ENCODE measurements around the gene TMC1.
"Not testable (repeated sequence)": the region's sequence is repeated elsewhere in the genome, so short reads cannot be mapped to it uniquely, and the experiment has no call there.

TMC1 gene

DNA sequence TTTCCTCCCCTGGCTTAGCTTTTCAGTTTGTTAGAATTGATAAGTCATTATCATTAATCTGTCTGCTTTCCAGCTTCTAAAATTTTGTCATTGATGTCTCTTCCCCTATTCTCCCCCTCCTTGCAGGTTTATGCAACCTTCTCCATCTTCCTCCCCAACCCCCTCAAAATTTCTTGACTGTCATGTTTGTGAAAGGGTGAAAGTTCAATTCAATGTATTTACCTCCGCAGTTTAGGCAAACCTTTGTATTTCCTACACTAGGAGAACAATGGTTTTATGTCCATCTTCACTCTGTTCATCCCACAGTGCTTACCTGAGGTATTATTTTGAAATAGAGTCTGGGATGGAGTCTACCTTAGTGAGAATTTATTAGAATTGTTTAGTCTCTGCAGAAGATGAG lies 313.6 kb downstream of the TMC1 start:
- DNase-seq = no peak

DNA sequence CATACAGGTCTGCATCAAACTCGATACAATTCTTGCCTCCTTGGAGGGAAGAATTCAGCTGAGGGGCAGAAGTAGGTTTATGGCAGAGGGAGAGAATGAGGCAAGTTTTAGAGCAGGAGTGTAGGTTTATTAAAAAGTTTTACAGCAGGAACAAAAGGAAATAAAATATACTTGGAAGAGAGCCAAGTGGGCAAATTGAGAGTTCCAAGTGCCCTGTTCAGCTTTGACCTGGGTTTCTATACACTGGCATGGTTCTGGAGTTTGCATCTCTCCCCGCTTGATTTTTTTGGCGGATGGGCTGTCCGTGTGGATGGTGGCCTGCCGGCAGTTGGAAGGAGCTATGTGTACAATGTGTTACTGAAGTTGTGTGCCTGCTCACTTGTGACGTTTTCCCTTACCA lies 315.4 kb downstream of the TMC1 start:
- no peak for DNase-seq

DNA sequence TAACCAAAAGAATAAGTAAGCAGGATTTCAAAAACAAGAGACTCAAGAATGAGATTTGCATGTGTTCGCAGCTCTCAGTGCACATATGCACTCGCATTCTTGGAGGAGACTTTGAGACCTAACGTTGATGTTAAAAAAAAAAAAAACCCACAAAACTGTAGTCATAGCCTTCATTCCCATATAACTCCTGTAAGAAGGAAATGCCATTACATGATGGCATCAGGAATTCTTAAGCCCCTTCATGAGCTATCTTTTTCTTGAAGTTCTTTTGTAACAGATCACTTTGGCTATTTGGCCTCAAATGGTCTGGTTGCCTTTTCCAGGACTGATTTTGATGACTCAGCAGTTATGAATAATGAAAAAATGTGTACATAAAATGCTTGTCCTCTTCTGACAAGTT lies 317.7 kb downstream of the TMC1 start:
- no peak for DNase-seq

DNA sequence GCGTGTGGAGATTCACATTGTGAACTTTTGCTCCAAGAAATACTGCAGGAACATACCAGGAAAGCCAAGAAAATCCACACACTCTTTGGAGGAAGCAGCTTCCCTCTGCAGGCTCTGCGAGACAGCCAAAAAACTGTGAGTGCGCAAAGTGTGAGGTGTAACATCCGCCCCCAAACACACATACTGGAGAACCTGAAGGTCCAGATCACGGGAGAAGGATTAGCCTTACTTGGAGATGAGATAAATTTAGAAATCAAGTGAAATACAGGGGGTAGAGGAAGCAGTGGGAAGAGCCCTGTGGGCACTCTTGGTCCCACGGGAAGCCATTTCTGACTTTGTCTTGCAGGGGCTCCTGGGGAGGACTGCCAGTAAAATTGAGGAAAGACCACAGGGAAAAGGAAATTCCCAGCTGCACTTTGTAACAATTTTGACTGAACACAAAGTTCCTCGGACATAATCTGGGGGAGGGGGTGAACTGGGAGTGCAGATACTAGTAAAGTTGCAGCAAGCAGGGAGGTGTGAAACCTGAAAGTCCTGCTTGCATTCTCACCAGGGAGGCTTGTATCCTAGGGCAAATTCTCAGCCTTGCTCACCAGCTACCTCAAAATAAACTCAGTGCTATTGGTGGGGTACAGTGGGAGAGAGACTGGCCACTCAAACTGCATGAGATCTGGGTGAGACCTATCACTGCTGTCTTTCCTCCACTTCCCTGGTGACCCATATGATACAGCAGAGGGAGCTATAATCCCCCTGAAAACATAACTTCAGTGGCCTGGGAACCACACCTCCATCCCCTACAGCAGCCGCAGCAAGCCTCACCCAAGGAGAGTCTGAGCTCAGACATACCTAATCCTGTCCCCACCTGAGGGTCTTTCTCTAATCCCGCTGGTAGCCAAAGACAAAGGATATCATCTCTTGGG lies 322.4 kb downstream of the TMC1 start:
- DNase-seq = no peak

DNA sequence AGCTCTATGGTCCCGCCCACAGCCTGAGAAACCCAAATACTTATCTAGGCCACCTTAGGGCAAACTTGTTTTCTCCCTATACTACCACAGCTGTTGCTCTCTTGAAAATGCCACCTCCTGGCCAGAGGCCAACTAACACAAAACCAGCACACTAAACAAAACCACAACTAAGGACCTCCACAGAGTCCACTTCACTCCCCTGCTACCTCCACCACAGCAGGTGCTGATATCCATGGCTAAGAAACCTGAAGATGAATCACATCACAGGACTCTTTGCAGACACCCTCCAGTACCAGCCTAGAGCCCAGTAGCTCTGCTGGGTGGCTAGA lies 323.0 kb downstream of the TMC1 start:
- no peak for DNase-seq

DNA sequence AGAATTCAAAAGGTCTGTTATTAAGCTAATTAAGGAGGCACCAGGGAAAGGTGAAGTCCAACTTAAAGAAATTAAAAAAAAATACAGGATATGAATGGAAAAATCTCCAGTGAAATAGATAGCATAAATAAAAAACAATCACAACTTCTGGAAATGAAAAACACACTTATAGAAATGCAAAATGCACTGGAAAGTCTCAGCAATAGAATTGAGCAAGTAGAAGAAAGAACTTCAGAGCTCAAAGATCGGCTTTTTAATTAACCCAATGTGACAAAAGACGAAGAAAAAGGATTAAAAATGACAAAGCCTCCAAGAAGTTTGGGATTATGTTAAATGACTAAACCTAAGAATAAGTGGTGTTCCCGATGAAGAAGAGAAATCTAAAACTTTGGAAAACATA lies 323.6 kb downstream of the TMC1 start:
- DNase-seq = not testable (repeated sequence)

DNA sequence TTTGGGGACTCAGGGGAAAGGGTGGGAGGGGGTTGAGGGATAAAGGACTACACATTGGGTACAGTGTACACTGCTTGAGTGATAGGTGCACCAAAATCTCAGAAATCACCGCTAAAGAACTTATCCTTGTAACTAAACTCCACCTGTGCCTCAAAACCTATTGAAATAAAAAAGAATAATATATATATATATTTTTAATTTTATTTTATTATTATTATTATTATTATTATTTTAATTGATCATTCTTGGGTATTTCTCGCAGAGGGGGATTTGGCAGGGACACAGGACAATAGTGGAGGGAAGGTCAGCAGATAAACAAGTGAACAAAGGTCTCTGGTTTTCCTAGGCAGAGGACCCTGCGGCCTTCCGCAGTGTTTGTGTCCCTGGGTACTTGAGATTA lies 328.8 kb downstream of the TMC1 start:
- not testable (repeated sequence) for DNase-seq

DNA sequence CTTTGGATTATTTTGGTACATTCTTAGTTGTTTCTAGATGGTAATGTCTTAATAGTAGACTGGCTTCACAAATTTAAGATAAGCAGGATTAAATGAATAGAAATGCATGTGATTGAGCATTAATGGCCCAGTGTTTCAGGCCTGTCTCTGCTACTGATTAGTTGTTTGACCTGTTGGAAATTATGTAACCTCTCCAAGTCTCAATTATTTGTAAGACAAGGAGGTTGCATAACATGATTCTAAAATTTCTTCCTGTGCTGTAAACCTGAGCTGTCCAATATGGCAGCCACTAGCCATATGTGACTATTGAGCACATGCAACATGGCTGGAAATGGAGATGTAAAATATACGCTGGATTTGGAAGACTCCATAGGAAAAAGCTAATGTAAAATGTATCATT lies 333.9 kb downstream of the TMC1 start:
- no peak for DNase-seq

DNA sequence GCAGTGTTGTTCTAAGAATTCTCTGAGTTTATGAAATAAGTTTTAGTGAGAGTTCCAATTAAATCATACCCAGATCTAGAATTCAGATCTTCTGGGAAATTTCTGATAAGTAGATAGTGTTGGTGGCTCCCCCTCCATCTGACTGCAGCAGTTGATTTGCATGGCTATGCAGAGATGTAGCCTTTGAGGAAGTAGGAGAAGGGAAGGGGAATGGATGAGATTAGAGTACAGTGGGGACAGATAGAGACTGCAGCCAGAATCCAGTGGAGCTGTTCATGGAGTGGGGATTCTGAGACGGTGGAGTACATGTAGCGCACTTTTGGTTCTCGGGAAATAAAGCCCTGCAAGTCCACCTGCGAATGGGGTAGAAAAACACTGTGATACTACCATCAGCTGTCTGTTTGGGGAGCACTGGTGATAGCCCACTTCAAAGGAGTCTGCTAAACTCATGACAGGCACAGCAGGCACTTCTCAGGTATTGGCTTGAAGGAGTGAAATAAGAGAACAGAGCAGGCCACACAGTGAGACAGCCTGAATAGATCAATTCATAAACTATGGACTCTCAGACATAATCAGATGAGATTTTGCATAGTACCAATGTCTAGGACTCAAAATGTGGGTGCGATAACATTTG lies 334.6 kb downstream of the TMC1 start:
- DNase-seq = no peak

DNA sequence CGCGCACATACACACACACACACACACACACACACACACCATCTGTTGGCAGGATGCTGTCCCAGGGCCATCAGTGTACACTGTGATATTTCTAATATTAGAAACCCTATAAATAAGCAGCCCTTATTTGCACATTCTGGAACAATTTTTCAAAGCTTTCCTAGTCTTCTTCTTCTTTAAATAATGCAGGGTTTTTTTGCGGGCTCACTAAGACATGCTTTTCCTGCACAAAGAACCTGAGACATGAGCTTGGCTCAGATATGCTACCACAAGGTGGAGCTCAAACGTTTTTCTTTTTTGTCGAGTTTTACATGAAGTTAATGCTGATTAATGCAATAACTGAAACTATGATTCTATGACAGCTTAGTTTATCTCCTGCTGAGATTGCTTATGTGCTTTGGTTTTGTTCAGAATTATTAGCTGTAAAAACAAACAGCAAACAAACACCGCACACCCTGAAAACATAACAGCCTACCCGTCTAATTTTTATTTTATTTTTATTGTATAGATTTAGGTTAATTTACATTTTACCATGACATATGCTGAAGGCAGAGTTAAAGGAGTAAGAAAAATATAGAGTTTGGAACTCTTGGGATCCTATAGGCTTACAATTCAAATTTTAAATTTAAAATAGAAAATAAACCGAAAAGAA lies 335.7 kb downstream of the TMC1 start:
- peak; percentile 13 for DNase-seq

DNA sequence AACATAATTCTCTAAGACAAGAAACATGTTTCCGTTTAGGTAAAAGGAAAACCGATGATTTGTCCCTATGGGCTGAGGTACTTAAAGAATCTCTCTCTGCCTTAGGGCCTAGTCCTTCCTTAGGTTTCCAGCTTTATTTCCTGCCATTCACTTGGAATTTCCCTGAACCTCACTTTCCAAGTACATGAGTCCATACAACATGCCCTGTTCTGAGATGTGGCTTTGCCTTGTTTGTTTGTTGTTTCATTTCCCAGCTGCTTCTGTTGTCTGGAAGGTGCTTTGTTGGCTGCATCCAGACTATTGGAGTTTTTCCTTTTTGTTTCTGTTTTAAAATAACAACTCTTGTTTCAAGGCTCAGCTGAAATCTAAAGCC lies 336.2 kb downstream of the TMC1 start:
- DNase-seq = no peak

DNA sequence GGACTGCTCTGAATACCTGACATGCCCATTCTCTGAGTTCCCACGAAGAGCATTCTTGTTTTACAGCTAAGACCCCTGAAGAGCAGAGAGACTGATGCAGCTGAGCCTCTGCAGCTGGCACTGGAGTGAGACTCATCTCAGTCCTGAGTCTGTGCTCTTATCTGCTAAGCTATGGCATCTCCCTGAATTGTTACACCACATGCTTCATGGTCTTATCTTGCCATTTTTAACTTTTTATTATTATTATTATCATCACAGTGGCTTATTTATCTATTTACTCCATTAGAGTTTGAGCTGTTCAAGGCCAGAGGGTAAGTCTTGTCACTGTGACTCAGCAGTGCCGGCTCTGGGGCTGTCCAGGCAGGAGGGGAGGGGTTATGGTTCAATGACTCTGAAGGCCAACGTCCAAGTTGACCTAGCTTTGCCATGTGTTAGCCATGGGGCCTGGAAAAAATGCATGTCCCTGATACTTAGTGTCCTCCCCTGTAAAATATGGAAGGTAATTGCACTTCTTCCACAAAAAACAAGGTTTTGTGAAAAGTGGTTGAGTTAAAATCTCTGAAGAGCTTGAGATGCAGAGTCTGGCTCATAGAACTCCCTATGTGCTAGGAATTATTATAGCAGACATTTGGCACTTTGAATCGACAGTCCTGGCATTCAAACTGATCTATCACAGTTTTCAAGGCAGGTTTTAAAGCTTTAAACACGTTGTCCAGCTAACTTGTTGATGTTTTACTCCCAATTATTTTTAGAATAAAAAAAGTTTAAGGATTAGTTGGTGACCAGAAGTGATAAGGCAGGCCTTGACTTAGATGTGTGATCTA lies 336.9 kb downstream of the TMC1 start:
- DNase-seq = no peak

DNA sequence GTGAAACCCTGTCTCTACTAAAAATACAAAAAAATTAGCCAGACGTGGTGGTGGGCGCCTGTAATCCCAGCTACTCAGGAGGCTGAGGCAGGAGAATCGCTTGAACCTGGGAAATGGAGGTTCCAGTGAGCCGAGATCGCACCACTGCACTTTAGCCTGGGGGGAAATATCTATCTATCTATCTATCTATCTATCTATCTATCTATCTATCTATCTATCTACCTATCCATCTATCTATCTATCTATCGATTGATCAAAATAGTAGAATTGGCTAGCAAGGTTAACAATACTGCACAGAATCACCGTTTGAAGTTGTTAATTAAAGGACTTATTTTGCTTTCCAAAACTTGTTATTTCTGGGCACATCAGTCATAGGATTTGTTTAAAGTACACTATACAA lies 341.4 kb downstream of the TMC1 start:
- not testable (repeated sequence) for DNase-seq

DNA sequence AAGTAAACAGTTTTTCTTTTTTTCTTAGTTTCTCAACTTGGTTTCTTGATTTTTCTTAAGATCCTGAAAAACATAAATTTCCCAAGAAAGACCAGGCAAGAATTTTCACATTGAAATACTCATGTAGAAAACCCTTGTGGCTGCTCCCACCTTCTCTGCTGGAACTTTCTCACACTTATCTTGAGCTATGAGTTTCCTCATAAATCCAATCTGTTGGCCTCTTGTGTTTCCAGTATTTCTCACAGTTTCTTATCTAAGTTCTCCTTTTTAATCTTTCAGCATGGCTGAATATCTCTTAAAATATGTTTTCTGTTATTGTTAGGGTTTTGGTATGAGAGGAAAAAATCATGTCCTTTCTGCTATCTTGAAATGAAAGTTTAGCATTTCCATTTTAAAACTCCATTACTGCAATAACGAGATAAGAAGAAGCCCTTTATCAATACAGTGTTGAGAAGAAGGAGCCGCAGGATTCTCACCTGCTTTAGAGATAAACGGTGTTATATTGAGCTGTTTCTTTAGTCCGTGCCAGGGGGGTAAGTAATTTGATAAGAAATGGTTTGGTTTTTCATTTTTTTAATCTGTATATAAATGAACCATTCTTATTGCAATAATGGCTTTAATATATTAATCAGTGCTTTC lies 342.2 kb downstream of the TMC1 start:
- no peak for DNase-seq

DNA sequence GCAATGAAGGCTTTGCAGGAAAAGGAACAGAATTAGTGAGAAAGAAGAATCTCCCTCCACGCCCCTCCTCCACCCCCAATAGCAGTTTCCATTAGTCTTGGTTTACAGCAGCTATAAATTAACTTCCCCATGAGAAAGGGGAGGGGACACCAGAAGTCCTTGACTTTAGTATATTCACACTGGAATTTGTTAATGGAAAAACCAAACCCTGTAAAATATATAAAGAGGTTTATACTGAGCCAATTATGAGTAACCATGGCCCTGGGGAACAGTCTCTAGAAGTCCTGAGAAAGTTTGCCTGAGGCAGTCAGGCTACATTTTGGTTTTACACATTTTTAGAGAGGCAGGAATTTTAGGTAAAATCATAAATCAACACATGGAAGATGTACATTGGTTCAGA lies 342.9 kb downstream of the TMC1 start:
- DNase-seq = no peak

DNA sequence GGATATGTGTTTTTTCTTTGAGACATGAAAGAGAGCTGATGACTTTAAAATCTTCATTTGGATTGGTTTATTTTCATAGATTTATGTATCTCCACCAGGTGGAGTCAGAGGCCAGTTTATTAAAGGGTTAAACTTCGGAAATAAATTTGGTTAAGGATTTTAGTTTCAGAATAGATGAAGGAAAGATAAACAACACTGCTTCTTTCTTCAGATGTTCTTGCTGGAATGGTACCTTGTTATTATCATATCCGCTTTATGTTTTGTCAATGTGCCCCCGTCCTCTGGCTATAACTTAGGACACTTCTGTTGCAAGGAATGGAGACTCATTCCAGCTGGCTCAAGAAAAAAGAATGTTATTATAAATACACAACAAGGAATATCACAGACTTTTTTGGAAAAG lies 350.3 kb downstream of the TMC1 start:
- DNase-seq = no peak

DNA sequence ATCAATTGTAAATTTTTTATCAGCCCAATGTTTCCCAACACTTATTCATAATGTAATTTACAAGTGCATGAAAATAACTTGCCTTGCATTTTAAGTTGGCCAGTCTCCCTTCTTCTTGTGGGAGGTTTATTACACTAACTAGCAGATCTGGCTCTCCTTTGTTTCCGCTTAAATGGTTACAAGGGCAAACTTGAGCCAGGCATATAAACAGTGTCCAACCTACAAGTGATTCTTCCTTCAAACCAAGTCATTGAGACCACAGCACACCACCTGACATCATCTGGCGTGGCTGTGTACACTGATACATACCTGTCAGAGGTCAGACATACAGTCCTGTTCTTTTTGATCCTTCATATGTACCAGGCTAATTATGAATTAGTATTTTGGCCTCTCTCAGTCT lies 351.3 kb downstream of the TMC1 start:
- no peak for DNase-seq

DNA sequence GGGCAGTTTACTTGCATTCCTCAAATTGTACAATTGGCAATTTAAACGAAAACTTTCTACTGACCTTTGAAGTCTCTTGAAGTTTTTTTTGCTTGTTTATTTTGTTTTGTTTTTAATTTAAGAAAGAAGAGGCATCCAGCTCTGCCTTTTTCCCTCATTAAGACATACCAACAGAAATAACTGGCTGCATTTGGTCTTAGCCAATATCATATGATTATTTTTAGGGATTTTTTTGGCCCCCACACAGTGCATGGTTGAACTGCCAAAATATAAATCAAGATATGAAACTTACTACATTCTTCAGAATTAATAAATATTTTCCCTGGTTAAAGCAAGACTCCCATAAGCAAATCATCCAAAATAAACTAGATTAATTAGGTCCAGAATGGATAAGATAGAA lies 352.0 kb downstream of the TMC1 start:
- no peak for DNase-seq

DNA sequence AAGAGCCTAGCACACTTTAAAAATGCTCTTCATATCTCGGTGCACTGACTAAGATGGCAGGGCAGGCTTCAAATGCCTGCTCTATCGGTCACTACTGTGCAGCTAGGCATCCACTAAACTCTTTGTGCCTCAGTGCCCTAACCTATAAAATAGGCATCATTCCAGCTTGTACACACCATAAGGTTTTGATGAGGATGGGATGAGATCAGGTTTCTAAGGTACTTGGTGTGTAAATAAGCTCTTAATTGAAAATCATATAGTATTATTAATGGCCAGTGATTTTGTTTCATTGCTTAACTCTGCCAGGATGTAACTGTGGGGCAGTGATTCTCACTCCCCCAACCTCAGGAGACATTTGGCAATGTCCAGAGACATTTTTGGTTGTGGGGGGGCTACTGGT lies 352.9 kb downstream of the TMC1 start:
- no peak for DNase-seq

DNA sequence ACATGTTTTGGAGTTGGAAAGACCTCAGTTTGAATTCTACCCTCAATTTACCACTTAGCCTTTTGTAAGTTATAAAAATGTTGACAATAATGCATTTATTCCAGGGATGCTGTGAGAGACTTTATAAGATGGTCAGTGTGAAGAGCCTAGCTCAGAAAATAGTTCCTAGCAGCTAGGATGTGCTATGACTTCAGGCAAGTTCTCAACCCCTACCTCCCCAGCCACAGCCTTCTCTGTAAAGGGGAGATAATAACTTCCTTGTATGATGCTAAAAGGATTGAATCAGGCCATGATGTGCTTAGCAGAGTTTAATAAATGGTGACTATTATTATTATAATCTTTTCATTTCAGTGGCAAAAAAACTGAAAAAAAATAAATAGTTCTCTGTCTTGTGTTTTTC lies 353.8 kb downstream of the TMC1 start:
- no peak for DNase-seq

DNA sequence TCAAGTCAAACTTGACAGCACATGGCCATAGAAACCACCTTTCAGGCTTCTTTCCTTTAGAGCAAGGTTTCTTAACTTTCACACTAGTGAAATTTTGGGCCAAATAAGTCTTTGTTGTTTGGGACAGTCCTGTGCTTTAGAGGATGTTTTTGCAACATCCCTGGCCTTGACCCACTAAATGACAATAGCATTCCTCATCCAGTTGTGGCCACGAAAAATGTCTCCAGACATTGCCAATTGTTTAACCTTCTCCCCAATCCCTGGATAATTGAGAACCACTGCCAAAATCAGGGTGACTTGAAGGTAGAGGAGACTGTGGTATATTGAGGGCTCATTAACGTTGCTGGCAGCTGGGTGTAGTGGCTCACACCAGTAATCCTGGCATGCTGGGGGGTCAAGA lies 359.4 kb downstream of the TMC1 start:
- no peak for DNase-seq

DNA sequence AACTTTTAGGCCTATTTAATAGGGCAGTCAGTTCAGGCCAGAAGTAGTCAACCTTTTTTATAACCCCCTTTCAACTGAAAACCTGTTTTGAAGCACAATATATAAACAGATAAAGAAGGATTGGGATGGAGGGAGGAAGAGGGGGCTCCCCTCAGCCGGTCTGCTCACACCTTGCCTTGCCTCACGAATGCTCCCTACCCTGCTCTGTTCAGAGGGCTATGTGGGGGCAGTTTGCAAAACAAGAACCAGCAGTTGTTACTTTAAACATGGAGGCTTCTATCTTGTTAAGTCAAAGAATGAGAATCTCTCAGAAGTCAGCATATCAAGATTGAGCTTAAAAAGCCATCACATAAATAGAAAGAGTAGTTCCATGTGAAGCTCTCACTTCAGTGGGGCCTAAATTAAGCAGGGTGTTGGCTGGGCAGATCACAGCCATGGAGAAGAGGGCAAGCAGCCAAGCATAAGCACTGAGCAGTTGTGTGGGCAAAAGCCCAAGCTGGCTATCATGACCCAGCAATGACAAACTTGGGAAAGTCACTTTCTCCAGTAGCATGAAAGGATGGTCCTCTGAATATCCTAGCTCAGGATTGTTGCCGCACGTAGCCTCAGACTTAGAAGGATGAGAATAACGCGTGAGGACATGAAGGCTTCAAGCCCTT lies 360.8 kb downstream of the TMC1 start:
- no peak for DNase-seq
